NCI-H1694 treated with DMSO at 0.1 percent for 48 hours (cell line): ENCODE results near the gene GGT1.
"Not testable (repeated sequence)": the region's sequence is repeated elsewhere in the genome, so short reads cannot be mapped to it uniquely, and the experiment has no call there.

Source experiments
- DNase-seq: peaks from one replicate; lab custom pipeline; 2025; lab: John Stamatoyannopoulos, UW

The GGT1 gene

GRCh38 chr22:24642307-24642706 is 39.3 kb downstream of the GGT1 start:
- DNase-seq = not testable (repeated sequence)

GRCh38 chr22:24644409-24644808 is 41.4 kb downstream of the GGT1 start:
- not testable (repeated sequence) for DNase-seq

- not testable (repeated sequence) for DNase-seq
Measured at GRCh38 chr22:24645408-24646399, 42.7 kb downstream of the GGT1 start.

DNA sequence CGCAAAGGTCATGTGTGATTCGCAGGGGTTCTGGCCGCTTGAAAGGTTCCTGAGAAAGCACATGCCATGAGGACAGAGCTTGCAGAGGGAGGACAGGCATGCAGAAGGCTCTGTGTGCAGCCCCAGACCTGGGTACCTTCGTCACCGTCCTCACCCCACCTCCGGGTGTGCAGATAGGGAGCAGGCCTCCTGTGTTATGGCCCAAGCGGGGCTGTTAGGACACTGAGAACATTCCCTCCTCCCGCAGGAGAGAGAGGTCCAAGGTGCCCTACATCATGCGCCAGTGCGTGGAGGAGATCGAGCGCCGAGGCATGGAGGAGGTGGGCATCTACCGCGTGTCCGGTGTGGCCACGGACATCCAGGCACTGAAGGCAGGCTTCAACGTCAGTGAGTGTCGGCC is 43.8 kb downstream of the GGT1 start:
- not testable (repeated sequence) for DNase-seq

GRCh38 chr22:24649371-24649770 is 46.4 kb downstream of the GGT1 start:
- DNase-seq = not testable (repeated sequence)

- DNase-seq = not testable (repeated sequence)
Measured at GRCh38 chr22:24650884-24651283, 47.9 kb downstream of the GGT1 start.

- not testable (repeated sequence) for DNase-seq
Measured at GRCh38 chr22:24665395-24665794, 62.4 kb downstream of the GGT1 start.

GRCh38 chr22:24667904-24668303 is 64.9 kb downstream of the GGT1 start:
- DNase-seq = not testable (repeated sequence)

- not testable (repeated sequence) for DNase-seq
Measured at GRCh38 chr22:24672532-24672931, 69.5 kb downstream of the GGT1 start.
